Endometrial microvascular endothelial cells (primary cell): ENCODE measurements around the gene CCNY. TPM values are rescaled to one million over a fixed set of nuclear protein-coding genes. Genes with fewer than 3 reads are reported as not detected.
"Not testable (repeated sequence)": the region's sequence is repeated elsewhere in the genome, so short reads cannot be mapped to it uniquely, and the experiment has no call there.

Experiments
- in situ Hi-C: cut with HindIII; loops from 2 replicates; pipeline ENCODE4 v1.10.0; 2017; ENCODE audit warnings: low sequenced_read_pairs, low pct_unique_long_range_greater_than_20kb; ENCODE audit errors: inconsistent ontology term
- total RNA-seq: library from RNA; depleted of rRNA; stranded (reverse); fragments of >200 nt; gene quantifications from one replicate; pipeline ENCODE4 v1.2.3, GENCODE V29; 2015; ENCODE audit errors: inconsistent ontology term

CCNY gene
- total RNA-seq, result 54.7 TPM

GRCh38 chr10:35336084-35336831, at the start of gene CCNY:
TSS of gene CCNY (plus strand) at chr10:35336509. CDS start at chr10:35337054, 545 bp downstream.
- in situ Hi-C loops, result no loop called here

- in situ Hi-C loops, result no loop called here
These were observed 47.1 kb upstream of the CCNY start for GRCh38 chr10:35289198-35289597.

GRCh38 chr10:35294506-35294905, 41.8 kb upstream of the CCNY start:
- in situ Hi-C loops, result no loop called here

- in situ Hi-C loops, result no loop called here
These were observed 37.3 kb upstream of the CCNY start for GRCh38 chr10:35299016-35299415.

DNA sequence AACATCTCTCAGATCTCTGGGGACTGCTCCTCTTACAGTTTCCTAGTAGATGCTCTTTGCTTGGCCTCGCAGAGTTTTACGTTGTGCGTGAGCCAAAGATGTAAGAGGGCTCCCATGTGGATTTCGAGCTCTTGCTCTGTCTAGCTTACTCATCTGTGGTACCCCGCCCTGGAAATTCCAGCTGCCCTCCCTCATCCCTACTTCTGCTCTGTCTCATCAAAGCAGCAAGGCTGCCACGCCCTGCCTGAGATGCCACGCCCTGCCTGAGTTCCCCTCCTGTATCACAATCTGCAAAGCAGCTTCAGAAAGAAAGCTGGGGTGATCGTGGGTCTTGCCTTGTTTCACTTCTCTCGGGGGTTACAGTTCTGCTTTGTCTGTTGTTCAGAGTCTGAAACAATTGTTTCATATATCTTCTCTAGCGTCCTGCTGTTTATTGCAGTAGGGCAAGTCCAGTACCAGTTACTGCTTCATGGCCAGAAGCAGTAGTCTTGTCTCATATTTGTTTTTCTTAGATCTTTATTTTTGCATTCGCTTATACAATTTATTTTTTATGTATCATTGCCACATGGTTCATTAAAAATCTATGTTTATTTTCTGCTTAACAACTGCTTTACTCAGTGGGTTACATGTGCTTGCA, 36.1 kb upstream of the CCNY start:
- in situ Hi-C loops, result no loop called here

DNA sequence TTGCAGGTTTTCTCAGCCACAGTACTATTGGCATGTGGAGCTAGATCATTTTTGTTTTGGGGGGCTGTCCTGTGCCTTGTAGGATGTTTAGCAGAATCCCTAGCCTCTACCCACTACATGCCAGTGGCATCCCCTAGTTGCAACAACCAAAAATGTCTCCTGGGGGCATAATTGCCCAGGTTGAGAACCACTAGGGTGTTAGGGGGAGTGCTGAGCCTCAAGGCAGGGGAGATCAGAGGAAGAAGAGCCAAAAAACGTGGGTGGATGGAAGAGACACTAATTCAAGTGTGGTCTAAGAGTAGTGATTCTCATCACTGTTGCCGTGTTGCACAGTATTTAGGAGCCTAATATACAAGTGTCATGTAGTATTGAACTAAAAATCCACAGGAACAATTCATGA, 31.7 kb upstream of the CCNY start:
- in situ Hi-C loops, result no loop called here

DNA sequence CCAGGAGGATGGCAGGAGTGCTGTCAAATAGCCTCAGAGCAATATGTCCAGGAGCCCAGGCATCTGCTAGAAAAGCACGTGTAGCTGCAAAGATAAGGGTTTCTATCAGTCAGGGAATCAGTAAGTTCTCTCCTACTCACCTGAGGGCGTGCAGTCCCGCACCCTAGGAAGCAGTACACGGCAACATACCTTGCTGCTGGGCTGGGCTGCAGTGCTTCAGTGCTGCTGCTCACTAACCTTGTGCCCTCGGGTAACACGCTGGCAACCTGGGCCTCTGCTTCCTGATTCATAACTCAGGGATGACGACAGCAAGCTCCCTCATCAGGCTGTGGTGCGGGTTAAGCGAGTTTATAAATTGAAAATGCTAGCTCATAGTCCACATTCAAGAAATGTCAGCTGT, 29.5 kb upstream of the CCNY start:
- in situ Hi-C loops, result no loop called here

DNA sequence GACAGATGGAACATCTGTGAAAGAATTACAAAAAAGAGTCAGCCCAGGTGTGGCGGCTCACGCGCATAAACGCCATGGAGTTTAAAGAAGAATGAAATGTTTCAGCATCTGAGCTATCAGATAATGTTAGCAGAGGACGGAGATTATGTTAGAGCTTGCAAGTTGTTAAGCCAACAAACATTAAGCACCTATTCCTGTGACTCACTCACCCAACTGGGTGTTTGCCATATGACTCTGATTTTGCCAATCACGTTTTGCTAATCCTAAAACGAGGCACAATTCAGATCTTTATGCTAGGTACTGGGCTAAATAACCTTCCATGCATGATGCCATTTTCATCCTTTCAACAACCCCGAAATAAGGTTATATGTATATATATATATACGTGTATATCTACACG, 29.0 kb upstream of the CCNY start:
- in situ Hi-C loops, result no loop called here

DNA sequence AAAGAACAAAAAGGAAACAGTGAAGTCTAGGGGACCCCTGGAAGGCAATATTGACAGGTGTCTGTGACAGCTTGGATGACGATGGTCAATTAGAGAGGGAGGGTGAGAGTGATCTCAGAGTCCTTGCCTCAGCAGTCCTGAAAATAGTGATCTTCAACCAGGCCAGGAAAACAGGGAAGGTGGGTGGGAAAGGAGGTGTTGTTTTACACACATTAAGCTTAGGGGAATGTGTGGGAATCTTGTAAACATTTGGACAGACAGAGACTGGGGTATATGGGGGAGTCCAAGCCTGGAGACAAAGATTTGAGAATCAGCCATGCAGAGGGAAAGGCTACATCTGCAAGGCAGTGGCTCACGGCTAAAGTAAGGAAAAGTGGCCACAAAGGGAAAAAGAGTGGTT, 27.5 kb upstream of the CCNY start:
- in situ Hi-C loops, result no loop called here

DNA sequence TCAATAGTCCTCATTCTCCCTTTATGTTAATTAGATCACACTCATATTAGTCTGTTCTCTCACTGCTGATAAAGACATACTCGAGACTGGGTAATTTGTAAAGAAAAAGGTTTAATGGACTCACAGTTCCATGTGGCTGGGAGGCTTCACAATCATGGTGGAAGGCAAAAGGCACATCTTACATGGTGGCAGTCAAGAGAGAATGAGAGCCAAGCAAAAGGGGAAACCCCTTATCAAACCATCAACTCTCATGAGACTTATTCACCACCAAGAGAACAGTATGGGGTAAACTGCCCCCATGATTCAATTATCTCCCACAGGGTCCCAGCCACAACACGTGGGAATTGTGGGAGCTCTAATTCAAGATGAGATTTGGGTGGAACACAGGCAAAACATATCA, 22.2 kb upstream of the CCNY start:
- in situ Hi-C loops, result not testable (repeated sequence)

DNA sequence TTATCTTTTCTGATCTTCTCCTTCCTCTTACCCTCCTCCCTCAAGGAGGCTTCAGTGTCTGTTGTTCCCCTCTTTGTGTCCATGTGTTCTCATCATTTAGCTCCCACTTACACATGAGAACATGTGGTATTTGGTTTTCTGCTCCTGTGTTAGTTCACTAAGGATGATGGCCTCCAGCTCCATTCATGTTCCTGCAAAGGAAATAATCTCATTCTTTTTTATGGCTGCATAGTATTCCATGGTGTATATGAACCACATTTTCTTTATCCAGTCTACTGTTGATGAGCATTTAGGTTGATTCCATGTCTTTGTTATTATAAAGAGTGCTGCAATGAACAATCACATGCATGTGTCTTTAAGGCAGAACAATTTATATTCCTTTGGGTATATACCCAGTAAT, 21.1 kb upstream of the CCNY start:
- in situ Hi-C loops, result not testable (repeated sequence)

DNA sequence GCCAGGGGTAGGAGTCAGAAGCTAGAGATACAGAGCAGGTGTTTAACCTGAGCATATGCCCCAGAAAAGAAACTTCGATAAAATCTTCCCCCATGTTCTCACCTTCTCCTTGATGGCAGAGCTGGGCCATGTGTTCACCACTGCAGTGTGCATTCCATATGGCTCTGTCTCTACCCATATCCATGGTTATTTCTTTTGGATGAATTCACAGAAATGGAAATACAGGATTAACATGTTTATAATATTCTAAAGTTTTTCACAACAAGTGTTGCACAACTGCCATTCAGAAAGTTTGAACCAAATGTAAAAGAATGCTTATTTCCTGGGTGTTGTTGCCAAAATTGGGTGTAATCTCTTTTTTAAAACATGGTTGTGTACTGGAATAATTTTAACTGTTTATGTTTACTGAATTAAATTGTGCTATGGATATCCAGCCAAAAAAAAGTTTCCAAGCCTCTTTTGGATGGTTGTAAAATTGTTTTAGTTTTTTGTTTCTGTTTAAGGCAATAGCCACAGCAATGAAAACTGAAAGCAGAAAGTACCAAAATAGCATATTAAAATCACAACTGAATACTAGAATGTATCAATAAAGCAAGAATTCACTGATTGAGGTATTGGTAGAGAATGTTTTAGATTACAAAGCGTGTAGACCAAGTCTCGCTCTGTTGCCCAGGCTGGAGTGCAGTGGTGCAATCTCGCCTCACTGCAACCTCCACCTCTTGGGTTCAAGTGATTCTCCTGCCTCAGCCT, 19.9 kb upstream of the CCNY start:
- in situ Hi-C loops, result no loop called here

DNA sequence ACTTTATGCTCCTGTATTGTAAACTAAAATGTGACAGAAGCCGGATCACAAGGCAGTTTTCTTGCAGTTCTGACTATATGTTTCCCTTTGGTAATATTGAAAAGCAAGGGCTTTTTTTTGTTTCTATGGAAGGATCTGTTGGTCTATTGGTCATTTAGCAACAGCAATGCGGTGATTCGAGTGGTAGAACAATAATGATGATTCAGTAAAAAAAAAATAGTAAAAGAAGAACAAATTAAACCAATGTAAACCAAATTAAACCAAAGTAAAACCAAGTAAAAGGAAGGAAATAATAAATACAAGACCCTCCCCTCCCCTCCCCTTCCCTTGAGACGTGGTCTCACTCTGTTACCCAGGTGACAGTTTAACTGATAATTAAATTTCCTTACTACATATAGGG, 17.8 kb upstream of the CCNY start:
- in situ Hi-C loops, result no loop called here

DNA sequence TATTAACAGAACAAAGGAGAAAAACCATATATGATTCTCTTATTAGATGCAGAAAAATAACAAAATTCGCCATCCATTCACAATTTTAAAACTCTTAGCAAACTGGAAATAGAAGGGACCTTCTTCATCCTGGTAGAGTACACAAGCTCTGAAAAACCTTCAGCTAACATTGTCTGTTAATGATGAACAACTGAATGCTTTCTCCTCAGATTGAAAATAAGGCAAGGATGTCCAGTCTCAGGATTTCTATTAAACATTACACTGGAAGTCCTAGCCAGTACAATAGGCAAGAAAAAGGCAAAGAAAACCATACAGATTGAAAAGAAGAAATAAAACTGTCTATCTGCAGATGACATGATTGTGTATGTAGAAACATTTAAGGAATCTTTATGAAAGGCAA, 16.0 kb upstream of the CCNY start:
- in situ Hi-C loops, result no loop called here

GRCh38 chr10:35322636-35323035, 13.7 kb upstream of the CCNY start:
- in situ Hi-C loops, result no loop called here

GRCh38 chr10:35324196-35324595, 12.1 kb upstream of the CCNY start:
- in situ Hi-C loops, result no loop called here

DNA sequence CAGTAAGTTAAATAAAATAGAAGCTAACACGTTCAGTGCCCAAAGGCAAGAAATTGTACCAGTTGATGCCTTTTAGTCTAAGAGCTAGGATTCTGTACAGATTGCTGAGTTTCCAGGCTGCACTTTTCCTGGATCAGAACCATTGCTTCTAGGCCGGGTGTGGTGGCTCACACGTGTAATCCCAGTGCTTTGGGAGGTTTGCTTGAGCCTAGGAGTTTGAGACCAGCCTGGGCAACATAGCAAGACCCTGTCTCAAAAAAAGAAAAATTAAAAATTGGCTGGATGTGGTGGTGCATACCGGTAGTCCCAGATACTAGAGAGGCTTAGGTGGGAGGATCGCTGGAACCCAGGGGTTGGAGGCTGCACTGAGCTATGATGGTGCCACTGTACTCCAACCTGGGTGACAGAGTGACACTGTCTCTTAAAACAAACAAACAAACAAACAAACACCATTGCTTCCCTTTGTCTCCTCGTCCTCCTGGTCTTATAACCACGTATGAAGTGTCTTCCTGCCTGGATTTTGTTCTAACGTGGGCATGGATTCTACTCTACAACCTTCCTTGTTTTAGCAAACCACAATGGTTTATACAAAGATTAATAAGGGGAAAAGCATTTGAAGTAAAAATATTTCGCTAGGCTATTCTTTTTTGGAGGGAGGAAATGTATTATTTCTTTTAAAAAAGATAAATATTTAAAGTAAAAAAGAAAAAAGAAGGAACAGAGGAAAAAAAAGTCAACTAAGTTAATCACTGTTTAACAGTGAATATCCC, 9.7 kb upstream of the CCNY start:
- in situ Hi-C loops, result no loop called here

DNA sequence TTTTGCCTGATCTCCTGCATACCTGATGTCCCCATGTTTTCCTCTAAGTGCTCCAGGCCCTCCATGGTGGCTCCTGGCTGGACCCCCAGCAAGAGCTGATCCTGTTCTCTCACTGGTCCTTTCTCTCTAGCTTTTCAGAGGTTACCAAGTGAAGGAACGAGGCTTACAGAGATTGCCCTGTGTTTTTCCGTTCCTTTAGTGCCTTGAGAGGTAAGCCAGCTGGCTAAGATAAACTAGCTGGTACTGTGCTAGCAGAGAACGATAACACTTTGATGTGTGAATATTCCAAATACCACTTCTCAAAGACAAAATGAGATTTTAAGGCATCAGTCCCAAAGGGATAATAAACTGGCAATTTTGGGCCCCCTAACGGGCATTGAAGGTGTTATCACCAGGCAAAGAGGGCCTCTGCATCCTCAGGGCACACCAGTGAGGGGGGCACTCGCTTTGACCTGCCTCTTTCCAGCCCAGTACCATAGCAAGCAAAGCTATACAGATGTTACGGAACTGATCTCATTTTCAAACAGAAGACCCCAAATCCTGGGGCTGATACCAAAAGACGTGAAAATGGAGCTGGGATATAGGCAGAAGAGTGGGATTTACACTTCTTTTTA, 8.4 kb upstream of the CCNY start:
- in situ Hi-C loops, result no loop called here
